ENCODE measurements around the gene GPX4. TPM values are rescaled to one million over a fixed set of nuclear protein-coding genes. Genes with fewer than 3 reads are reported as not detected.

Gene GPX4
- total and polyA plus RNA-seq, 9 of the 15 experiments (the other 6 are each of a cell fraction or from before 2014, with no cell fraction given) = 61.4 to 661 (median 349) TPM

- TF ChIP-seq FIP1L1 (IDR thresholded peaks at IDR 0.05; ENCODE audit: low read depth, low read length, poor library complexity, severe bottlenecking) (peak; percentile 43), LCOR (CRISPR knock-in tag; IDR thresholded peaks at IDR 0.05) (no peak), CCNT2 (IDR thresholded peaks at IDR 0.05; ENCODE audit: borderline replicate concordance, extremely low read depth, insufficient read length, low read depth, low read length) (no peak), SOX6 (IDR thresholded peaks at IDR 0.05) (no peak), ZNF212 (CRISPR knock-in tag; IDR thresholded peaks at IDR 0.05) (no peak), NONO (IDR thresholded peaks at IDR 0.05; ENCODE audit: low read depth in 2 of 2, low read length in 1 of 2) (no peak), USF2 (CRISPR knock-in tag; IDR thresholded peaks at IDR 0.05) (no peak), ZBTB12 (CRISPR knock-in tag; IDR thresholded peaks at IDR 0.05) (no peak), ZNF586 (CRISPR knock-in tag; conservative IDR thresholded peaks at IDR 0.05) (no peak), ZNF668 (CRISPR knock-in tag; IDR thresholded peaks at IDR 0.05) (no peak), ZNF75A (CRISPR knock-in tag; IDR thresholded peaks at IDR 0.05) (no peak), HES1 (IDR thresholded peaks at IDR 0.05; ENCODE audit: low read depth) (no peak), EWSR1 (IDR thresholded peaks at IDR 0.05; ENCODE audit: borderline replicate concordance, low read depth, partially characterized antibody) (no peak), SNAPC5 (CRISPR knock-in tag; IDR thresholded peaks at IDR 0.05) (no peak), ZNF354B (CRISPR knock-in tag; IDR thresholded peaks at IDR 0.05) (no peak), ARNT (IDR thresholded peaks at IDR 0.05) (no peak), MAFG (tag; conservative IDR thresholded peaks at IDR 0.05) (no peak), SAP30 (IDR thresholded peaks at IDR 0.05; ENCODE audit: borderline replicate concordance, insufficient read depth, low read depth, low read length, poor library complexity, severe bottlenecking) (no peak), ELK1 (CRISPR knock-in tag; IDR thresholded peaks at IDR 0.05) (0 out of 2 replicates have a peak, but pooled peaks have one; percentile 32), RBM39 (optimal IDR thresholded peaks at IDR 0.05; ENCODE audit: low read depth, low read length) (no peak)
Measured at GRCh38 chr19:1081301-1082164, 22.3 kb upstream of the GPX4 start (continued).
